SIG-M5 treated with dmso at 0.1 percent for 504 hours (cell line): ENCODE measurements around the gene NKX2-1.

Experiments
- DNase-seq: peaks from one replicate; lab custom pipeline; 2025; ENCODE audit not compliant: unreplicated experiment; lab: John Stamatoyannopoulos, UW

The NKX2-1 gene

DNA sequence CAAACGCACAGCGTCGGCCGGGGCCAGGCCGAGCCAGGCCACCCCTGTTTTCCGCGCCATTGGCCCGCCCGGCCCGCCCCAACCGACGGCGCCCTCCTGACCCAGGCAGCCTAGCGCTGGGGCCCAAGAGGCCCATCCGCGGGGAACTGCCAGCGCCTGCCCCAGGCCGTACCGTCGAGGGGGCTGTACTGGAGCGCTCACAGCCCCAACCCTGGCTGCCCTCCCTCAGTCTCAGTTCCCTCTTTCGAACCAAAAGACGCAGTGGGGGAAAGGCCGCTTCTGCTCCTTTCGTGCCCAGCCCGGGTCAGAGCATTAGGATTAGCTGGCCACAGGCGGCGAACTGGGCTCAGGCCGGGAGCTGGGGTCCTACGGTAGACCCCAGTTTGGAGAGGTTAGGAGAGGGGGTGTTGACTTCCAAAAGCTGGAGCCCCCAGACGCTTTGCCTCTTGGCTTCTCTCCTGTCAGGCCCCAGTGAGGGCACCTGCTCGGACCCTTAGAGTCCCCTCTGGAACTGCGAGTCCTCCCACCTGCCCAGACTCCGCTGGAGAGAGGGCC is 1.9 kb downstream of the NKX2-1 start:
- no peak for DNase-seq

DNA sequence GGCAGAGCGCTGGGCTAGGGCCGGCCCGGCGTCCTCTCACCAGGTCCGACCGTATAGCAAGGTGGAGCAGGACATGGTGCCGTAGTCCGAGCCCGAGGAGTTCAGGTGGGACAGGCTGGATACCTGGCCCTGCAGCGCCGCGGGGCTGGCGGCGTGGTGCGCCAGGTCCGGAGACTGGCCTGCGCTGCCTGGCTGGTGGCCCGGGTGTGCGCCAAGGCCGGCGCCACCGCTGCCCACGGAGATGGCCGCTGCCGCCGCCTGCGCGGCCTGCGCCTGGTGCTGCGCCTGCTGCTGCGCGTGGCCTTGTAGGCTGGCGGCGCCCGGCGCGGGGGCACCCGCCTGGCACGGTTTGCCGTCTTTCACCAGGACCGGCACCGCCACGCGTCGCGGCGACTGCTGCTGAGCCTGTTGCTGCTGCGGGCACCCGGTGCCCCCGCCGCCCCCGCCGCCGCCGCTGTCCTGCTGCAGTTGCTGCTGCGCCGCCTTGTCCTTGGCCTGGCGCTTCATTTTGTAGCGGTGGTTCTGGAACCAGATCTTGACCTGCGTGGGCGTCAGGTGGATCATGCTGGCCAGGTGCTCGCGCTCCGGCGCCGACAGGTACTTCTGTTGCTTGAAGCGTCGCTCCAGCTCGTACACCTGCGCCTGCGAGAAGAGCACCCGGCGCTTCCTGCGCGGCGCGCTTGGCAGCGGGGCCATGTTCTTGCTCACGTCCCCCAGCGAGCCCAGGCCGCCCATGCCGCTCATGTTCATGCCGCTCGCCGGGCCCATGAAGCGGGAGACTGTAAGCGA is 2.6 kb downstream of the NKX2-1 start:
- no peak for DNase-seq

- no peak for DNase-seq
Measured at GRCh38 chr14:36516719-36517241, 3.3 kb downstream of the NKX2-1 start.

DNA sequence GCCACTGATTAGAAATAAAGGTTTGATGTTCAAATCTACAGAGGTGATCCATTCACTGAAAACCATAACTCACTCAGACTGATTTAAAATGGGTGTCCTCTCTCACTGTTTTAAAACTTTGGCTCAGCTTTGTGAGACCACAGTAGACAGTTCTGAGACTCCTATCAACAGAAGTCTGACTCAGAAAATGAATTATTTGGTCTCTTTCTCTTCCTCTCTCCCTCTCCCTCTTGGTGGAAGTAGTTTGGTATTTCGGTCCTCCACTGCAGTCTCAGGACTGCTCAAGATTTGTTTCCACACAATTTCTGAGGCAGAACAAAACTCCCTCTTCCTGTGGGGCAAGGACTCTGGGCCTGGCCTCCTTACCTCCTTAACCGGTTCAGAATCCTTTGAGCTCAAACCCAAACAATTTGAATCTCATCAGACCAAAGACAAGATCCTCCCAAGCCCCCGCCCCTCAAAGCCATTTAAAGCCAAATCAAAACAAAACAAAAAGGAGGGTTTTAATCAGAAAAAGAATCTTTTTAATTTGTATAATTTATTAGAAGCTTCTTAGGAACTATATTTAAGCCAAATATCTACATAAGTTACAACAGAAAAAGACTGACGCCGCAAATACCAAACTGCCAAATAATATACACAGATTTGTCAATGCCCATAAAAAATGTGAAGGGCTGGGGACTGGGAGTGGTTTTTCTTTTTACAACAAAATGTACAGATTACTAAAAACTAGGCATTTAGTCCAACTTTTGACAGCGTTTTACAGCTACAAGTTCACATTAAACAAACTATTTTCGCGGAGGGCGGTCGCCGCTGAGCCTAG is 3.9 kb downstream of the NKX2-1 start:
- no peak for DNase-seq

- DNase-seq = no peak
Measured at GRCh38 chr14:36515105-36515593, 4.9 kb downstream of the NKX2-1 start.

- DNase-seq = no peak
Measured at GRCh38 chr14:36514278-36515104, 5.5 kb downstream of the NKX2-1 start.

GRCh38 chr14:36513451-36514277 is 6.4 kb downstream of the NKX2-1 start:
- no peak for DNase-seq

DNA sequence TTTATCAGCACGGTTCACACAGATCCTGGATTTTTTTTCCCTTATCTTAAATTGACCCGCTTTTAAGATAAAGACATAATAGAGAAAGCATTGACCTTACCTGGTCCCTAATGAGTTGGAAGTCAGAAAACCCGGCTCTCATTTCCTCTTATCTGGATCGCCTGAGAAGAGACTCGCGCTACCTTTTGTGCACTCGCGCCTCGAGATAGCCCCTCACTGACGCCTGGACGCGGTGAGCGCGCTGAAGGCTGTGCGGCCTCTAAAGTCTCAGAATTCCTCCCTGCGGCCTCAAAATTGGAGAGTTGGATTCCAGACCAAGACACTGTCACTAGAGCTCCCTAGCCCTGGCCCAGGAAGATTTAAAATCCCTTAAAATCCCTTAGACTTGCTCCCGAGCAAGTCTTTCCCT is 7.0 kb downstream of the NKX2-1 start:
- DNase-seq = no peak

DNA sequence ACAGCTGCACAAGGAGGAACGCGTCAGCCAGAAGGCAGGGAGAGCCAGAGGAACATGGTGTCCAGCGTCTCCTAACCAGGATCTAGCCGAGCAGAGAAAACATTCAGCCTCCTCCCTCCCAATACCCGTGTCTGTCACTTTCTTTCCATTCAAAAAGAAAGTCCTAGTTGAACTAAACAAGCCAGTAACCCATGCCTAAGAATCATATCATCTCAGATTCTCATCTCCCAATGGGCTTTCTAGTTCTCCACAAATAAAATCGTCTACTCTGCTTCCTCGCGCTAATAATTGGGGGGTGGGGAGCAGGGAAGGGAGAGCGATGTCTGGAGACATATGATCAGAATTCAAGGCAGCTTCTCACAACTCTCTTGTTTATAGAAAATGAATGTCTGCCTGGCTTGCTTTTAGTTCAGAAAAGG is 7.4 kb downstream of the NKX2-1 start:
- no peak for DNase-seq

- no peak for DNase-seq
Measured at GRCh38 chr14:36511981-36512584, 7.9 kb downstream of the NKX2-1 start.

DNA sequence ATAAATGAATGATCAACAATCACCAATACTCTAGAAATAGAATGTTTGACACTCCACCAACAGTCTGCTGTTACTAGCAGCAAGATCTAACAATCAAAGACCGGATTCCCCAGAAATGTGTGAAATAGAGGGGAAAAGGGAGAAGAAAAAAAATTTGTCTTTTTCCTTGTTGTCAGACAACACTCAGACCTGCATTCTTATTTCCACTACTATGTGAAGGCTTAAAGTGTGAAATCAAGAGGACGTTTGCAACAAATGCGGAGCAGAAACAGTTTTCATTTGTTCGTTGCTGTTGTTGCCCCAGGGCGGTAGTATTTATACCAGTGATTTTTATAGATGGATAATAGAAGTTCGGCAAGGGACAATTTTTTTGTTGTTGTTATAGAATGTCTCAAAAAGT is 9.2 kb downstream of the NKX2-1 start:
- DNase-seq = no peak

DNA sequence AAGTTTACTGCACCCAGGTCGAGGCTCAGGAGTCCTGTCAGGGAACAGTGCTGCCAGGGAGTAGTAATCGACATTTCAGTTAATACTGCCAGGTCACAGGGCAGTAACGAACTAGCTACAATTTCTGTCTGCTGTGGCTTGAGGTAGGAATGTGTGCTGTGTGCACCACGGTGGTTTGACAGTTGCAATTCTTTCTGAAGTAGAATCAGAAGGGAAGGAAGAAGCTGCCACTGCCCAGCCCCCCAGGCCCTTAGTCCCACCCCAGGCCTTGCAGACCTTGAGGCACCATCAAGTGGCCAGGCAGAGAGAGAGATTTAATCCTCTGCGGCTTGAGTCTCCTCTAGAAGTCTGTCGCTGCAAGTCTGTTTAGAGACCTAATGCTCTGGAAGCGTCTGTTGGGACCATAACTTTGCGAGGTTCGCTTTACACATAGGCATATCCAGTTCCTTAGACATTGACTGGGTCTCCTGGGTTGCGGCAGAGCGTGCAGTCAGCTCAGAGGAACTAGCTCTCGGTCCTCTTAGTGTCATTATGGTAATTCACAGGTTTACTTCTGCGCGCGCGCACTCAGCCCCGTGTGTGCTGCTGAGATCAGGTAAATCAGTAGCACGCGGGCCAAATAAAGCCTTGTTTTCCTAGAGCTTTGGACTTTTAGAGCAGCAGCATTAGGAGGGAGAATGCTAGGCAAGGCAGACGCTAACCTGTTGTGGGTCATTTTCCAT is 9.8 kb downstream of the NKX2-1 start:
- no peak for DNase-seq

GRCh38 chr14:36509069-36509917 is 10.7 kb downstream of the NKX2-1 start:
- DNase-seq = no peak

DNA sequence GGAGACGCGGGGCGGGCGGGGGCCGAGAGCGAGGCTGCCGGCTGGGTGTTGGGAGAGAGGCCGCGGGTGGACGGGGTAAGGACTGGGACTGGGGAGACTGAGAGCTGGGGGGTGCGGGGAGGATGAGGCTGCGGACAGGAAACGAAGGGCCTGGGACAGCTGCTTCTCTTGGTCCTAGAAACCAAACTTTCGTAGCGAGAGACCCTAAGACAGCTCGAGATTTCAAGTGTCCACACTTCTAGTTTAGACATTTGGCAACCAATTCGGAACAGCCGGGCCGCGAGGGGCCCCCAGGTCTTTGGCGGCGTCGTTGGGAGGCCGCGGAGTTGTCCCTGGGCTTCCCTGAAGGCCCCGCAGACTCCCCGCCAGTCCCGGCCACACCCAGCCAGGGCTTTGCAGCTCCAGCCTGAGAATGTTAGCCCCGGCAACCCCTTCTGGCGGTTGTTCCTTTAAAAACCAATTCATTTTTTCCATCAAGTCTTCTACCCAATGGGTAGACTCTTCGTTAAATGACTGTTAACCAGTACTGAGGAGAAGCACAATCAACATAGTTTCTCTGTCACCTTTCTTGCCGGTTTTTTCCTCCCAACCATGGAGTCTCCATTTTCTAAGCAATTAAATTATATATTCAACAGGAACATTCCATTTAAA is 11.5 kb downstream of the NKX2-1 start:
- no peak for DNase-seq

GRCh38 chr14:36507847-36508417 is 12.1 kb downstream of the NKX2-1 start:
- no peak for DNase-seq

- no peak for DNase-seq
Measured at GRCh38 chr14:36506732-36507614, 13.1 kb downstream of the NKX2-1 start.
